Stomach (tissue), 4 donors: ENCODE data around the gene ARHGAP1.
A peak's percentile ranks its signal among the peaks of the same experiment; 100 is the strongest.

Source experiments
- CTCF ChIP-seq, 7 experiments: fragments of 450-650 bp in 4 of 7; fragments of 200-600 bp in 3 of 7; sonication (generic) in 3 of 7; IDR thresholded peaks; one replicate each; pipeline ENCODE4 v1.5.1; 2016 to 2019; ENCODE audit warnings: antibody characterized with exemption in 7 of 7, control low read depth in 2 of 7, mild to moderate bottlenecking in 1 of 7
- POLR2A ChIP-seq, 4 donors: fragments of 450-650 bp; IDR thresholded peaks; one replicate each; pipeline ENCODE4 v1.6.1; 2016; ENCODE audit warnings: antibody characterized with exemption in 4 of 4, control low read depth in 2 of 4, mild to moderate bottlenecking in 1 of 4, moderate library complexity in 1 of 4
- POLR2AphosphoS5 ChIP-seq, 3 donors: sonication (generic); formaldehyde crosslinking; IDR thresholded peaks; one replicate each; pipeline ENCODE4 v1.6.1; 2016; ENCODE audit warnings: antibody characterized with exemption in 3 of 3

- peak in 2 of 3 donors; percentile 57 to 80 for TF ChIP-seq POLR2AphosphoS5 (IDR thresholded peaks at IDR 0.05)
- TF ChIP-seq CTCF (IDR thresholded peaks at IDR 0.05), result no peak
- no peak for TF ChIP-seq POLR2A (IDR thresholded peaks at IDR 0.05)
These were observed 18.0 kb upstream of the ARHGAP1 start for GRCh38 chr11:46718155-46719019.
